Measurements from ENCODE around the gene OXNAD1.

OXNAD1 gene

GRCh38 chr3:16227566-16227965, 37.4 kb upstream of the OXNAD1 start:
- H3K4me3 ChIP-seq (ENCODE audit: low read depth, low read length): no peak overlapping the region
- TF ChIP-seq CTCF (IDR thresholded peaks at IDR 0.05; ENCODE audit: low read depth, low read length): no peak

GRCh38 chr3:16229681-16230080, 35.3 kb upstream of the OXNAD1 start:
- H3K4me3 ChIP-seq (ENCODE audit: low read depth, low read length): no peak overlapping the region
- TF ChIP-seq CTCF (IDR thresholded peaks at IDR 0.05; ENCODE audit: low read depth, low read length): no peak

- H3K4me3 ChIP-seq (ENCODE audit: low read depth, low read length): no peak overlapping the region
These were observed 33.0 kb upstream of the OXNAD1 start for GRCh38 chr3:16231983-16232382.

GRCh38 chr3:16233806-16234205, 31.2 kb upstream of the OXNAD1 start:
- no peak overlapping the region for H3K4me3 ChIP-seq (ENCODE audit: low read depth, low read length)

More at GRCh38 chr3:16231983-16232382, 33.0 kb upstream of the OXNAD1 start:
- TF ChIP-seq CTCF (IDR thresholded peaks at IDR 0.05; ENCODE audit: low read depth, low read length): no peak

GRCh38 chr3:16234281-16234680, 30.7 kb upstream of the OXNAD1 start:
- no peak for TF ChIP-seq CTCF (IDR thresholded peaks at IDR 0.05; ENCODE audit: low read depth, low read length)

More at GRCh38 chr3:16233806-16234205, 31.2 kb upstream of the OXNAD1 start:
- no peak for TF ChIP-seq CTCF (IDR thresholded peaks at IDR 0.05; ENCODE audit: low read depth, low read length)

GRCh38 chr3:16236030-16236639, 28.9 kb upstream of the OXNAD1 start:
- no peak overlapping the region for H3K4me3 ChIP-seq (ENCODE audit: low read depth, low read length)
- TF ChIP-seq CTCF (IDR thresholded peaks at IDR 0.05; ENCODE audit: low read depth, low read length): no peak

More at GRCh38 chr3:16234281-16234680, 30.7 kb upstream of the OXNAD1 start:
- no peak overlapping the region for H3K4me3 ChIP-seq (ENCODE audit: low read depth, low read length)

- TF ChIP-seq CTCF (IDR thresholded peaks at IDR 0.05; ENCODE audit: low read depth, low read length): no peak
- H3K4me3 ChIP-seq (ENCODE audit: low read depth, low read length): no peak overlapping the region
These were observed 28.1 kb upstream of the OXNAD1 start for GRCh38 chr3:16236856-16237393.
